GM23338 (cell line): ENCODE results near the gene CHD5. TPM values are rescaled to one million over a fixed set of nuclear protein-coding genes. Genes with fewer than 3 reads are reported as not detected.

Experiments
- ATAC-seq: fragments of 200-7000 bp; cut with Tn5 transposase; 3 replicates; pipeline ENCODE4 v1.9.1; 2020
- DNase-seq: peaks from one replicate; pipeline ENCODE4 v3.0.0-alpha.2; 2015; ENCODE audit warnings: low spot score
- H2AFZ ChIP-seq: fragments of 200-600 bp; sonication (generic); 2 replicates; pipeline ENCODE4 v1.8.0; 2016; ENCODE audit warnings: antibody characterized with exemption, mild to moderate bottlenecking, moderate library complexity
- H3F3A ChIP-seq: fragments of 200-600 bp; sonication (generic); replicated peaks from 2 replicates; pipeline ENCODE4 v1.8.0; 2017; ENCODE audit warnings: antibody characterized with exemption, mixed run types, low read depth
- H3K27ac ChIP-seq: fragments of 200-600 bp; sonication (generic); 2 replicates; pipeline ENCODE4 v1.6.1; 2016; ENCODE audit warnings: low read depth
- H3K27me3 ChIP-seq: fragments of 200-600 bp; sonication (generic); 2 replicates; pipeline ENCODE4 v1.8.0; 2016; ENCODE audit warnings: mild to moderate bottlenecking, mixed run types, moderate library complexity; ENCODE audit not compliant: insufficient read depth
- H3K36me3 ChIP-seq: fragments of 200-600 bp; sonication (generic); 2 replicates; pipeline ENCODE4 v1.8.0; 2016; ENCODE audit warnings: mild to moderate bottlenecking; ENCODE audit not compliant: insufficient read depth
- H3K4me1 ChIP-seq: fragments of 200-600 bp; sonication (generic); 2 replicates; pipeline ENCODE4 v1.8.0; 2016; ENCODE audit warnings: mild to moderate bottlenecking, moderate library complexity; ENCODE audit not compliant: insufficient read depth
- H3K4me2 ChIP-seq: fragments of 200-600 bp; sonication (generic); 2 replicates; pipeline ENCODE4 v1.7.1; 2017; ENCODE audit warnings: mixed run types
- H3K4me3 ChIP-seq: fragments of 200-600 bp; sonication (generic); 2 replicates; pipeline ENCODE4 v1.6.1; 2016; ENCODE audit warnings: mixed run types
- H3K79me2 ChIP-seq: fragments of 200-600 bp; sonication (generic); replicated peaks from 2 replicates; pipeline ENCODE4 v1.8.0; 2017; ENCODE audit warnings: mild to moderate bottlenecking; ENCODE audit not compliant: insufficient read depth
- H3K9me2 ChIP-seq: fragments of 200-600 bp; sonication (generic); 2 replicates; pipeline ENCODE4 v1.8.0; 2017; ENCODE audit not compliant: insufficient read depth
- H4K20me1 ChIP-seq: fragments of 200-600 bp; sonication (generic); replicated peaks from 2 replicates; pipeline ENCODE4 v1.8.0; 2017; ENCODE audit warnings: mild to moderate bottlenecking; ENCODE audit not compliant: insufficient read depth
- H3K27ac Mint-ChIP-seq: 2 replicates; pipeline ENCODE4 v1.8.0; 2020; ENCODE audit warnings: inconsistent platforms, mild to moderate bottlenecking, moderate library complexity, mixed read lengths
- H3K27me3 Mint-ChIP-seq: 3 replicates; pipeline ENCODE4 v1.8.0; 2022; ENCODE audit warnings: low read depth, mild to moderate bottlenecking, moderate library complexity, mixed read lengths, inconsistent platforms; ENCODE audit not compliant: insufficient read depth, poor library complexity
- H3K36me3 Mint-ChIP-seq: 3 replicates; pipeline ENCODE4 v1.8.0; 2021; ENCODE audit warnings: low read depth, mild to moderate bottlenecking, inconsistent platforms, moderate library complexity, mixed read lengths
- H3K4me1 Mint-ChIP-seq: 3 replicates; pipeline ENCODE4 v1.8.0; 2020; ENCODE audit warnings: mild to moderate bottlenecking, inconsistent platforms, mixed read lengths
- H3K4me3 Mint-ChIP-seq: 3 replicates; pipeline ENCODE4 v1.8.0; 2021; ENCODE audit warnings: moderate library complexity, mild to moderate bottlenecking, inconsistent platforms, mixed read lengths
- H3K9me3 Mint-ChIP-seq: 3 replicates; pipeline ENCODE4 v1.8.0; 2020; ENCODE audit warnings: moderate library complexity, mild to moderate bottlenecking, inconsistent platforms, mixed read lengths
- CREB1 ChIP-seq: fragments of 250-450 bp; sonication (Bioruptor Pico); IDR thresholded peaks from 2 replicates; pipeline ENCODE4 v1.5.0; 2020; ENCODE audit warnings: low read depth, mild to moderate bottlenecking, moderate library complexity
- EZH2 ChIP-seq: fragments of 200-600 bp; sonication (generic); IDR thresholded peaks from one replicate; pipeline ENCODE4 v1.8.0; 2017; ENCODE audit warnings: antibody characterized with exemption, mild to moderate bottlenecking, low read depth; ENCODE audit not compliant: unreplicated experiment
- EZH2phosphoT487 ChIP-seq: fragments of 200-600 bp; sonication (generic); IDR thresholded peaks from one replicate; pipeline ENCODE4 v1.8.1; 2018; ENCODE audit warnings: antibody characterized with exemption; ENCODE audit not compliant: unreplicated experiment
- JUNB ChIP-seq: IDR thresholded peaks from one replicate; pipeline ENCODE4 v1.6.1; 2016; ENCODE audit warnings: antibody characterized with exemption; ENCODE audit not compliant: unreplicated experiment
- NANOG ChIP-seq: IDR thresholded peaks from 2 replicates; pipeline ENCODE4 v1.6.1; 2016; ENCODE audit warnings: antibody characterized with exemption, borderline replicate concordance
- POLR2AphosphoS5 ChIP-seq: IDR thresholded peaks from 2 replicates; pipeline ENCODE4 v1.6.1; 2016; ENCODE audit warnings: antibody characterized with exemption, low read depth
- STAT1 ChIP-seq: IDR thresholded peaks from one replicate; pipeline ENCODE4 v1.6.1; 2016; ENCODE audit warnings: antibody characterized with exemption; ENCODE audit not compliant: unreplicated experiment
- ZNF114 ChIP-seq: fragments of 250-450 bp; sonication (Bioruptor Pico); IDR thresholded peaks from 2 replicates; pipeline ENCODE4 v1.5.0; 2020; ENCODE audit warnings: mild to moderate bottlenecking, moderate library complexity
- ZNF331 ChIP-seq: fragments of 250-450 bp; sonication (Bioruptor Pico); IDR thresholded peaks from 2 replicates; pipeline ENCODE4 v1.5.0; 2020; ENCODE audit warnings: low read depth, mild to moderate bottlenecking, moderate library complexity
- polyA plus RNA-seq: library from polyadenylated mRNA; unstranded; fragments of >200 nt; fragmentation: Nextera tagmentation; extraction: Ambion mirVana; gene quantifications from 2 replicates; pipeline ENCODE4 v1.2.1, GENCODE V29; 2016
- total RNA-seq: library from RNA; depleted of rRNA; stranded (reverse); fragments of >200 nt; shearing (Covaris generic); gene quantifications from 2 replicates; pipeline ENCODE4 v1.2.3, GENCODE V29; 2014
- TF ChIP-seq, protein P1 (sequence below): fragments of 250-450 bp; sonication (Bioruptor Pico); IDR thresholded peaks from 2 replicates; pipeline ENCODE4 v1.5.0; 2020; ENCODE audit warnings: mild to moderate bottlenecking, moderate library complexity
- TF ChIP-seq, protein P2 (sequence below), 2 experiments: fragments of 200-600 bp in 1 of 2; sonication (generic) in 1 of 2; conservative IDR thresholded peaks; 2 replicates each; pipeline versions ENCODE4 v1.5.1 to v1.6.1; 2016 to 2017; ENCODE audit warnings: antibody characterized with exemption in 2 of 2, low read depth in 2 of 2, mild to moderate bottlenecking in 2 of 2, moderate library complexity in 1 of 2
- TF ChIP-seq, protein P3 (sequence below): IDR thresholded peaks from one replicate; pipeline ENCODE4 v1.6.1; 2018; ENCODE audit warnings: antibody characterized with exemption; ENCODE audit not compliant: unreplicated experiment
- TF ChIP-seq, protein P4 (sequence below): IDR thresholded peaks from 2 replicates; pipeline ENCODE4 v1.6.1; 2016; ENCODE audit warnings: antibody characterized with exemption

The CHD5 gene
- total and polyA plus RNA-seq, 2 experiments from 2014 or later: 0.32 to 1.0 TPM

DNA sequence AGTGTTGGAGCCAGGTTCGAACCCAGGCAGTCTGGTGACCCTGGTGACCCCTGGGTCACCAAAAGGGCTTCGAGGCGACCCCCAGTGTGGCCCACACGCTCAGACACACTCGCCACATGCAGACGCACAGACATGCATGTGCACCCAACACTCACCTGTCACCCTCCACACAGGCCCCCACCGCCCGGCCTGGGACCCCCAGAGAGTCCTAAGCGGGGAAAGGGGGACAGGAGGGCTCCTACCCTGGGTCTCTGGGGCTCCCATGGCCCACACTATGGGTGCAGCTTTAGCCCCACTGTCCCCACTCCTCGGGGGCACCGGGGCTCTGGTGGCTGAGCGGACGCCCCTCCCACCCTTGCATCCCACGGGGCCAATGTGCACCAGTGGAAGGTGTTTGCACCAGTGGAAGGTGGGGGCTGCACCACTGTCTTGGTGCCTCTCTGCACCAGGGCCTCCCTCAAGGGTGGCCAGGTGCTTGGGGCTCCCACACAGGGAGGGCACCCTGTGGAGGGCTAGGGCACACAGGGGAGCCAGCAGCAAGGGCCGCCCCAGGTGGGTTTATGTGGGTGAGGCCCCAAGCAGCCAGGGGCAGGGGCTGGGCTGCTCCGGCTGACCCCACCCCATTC is 9.9 kb downstream of the CHD5 start:
- no peak overlapping the region for H3K27ac Mint-ChIP-seq
- peaks cover 6% of the 10 kb centered on the region for H3K27me3 Mint-ChIP-seq
- Histone ChIP-seq H3K27ac (no peak overlapping the region), H2AFZ (no peak overlapping the region), H3K4me1 (no peaks in the 10 kb centered on the region), H3K36me3 (no peaks in the 10 kb centered on the region), H3K79me2 (no peaks in the 10 kb centered on the region), H3K4me3 (no peak overlapping the region), H3K27me3 (no peaks in the 10 kb centered on the region), H3F3A (no peaks in the 10 kb centered on the region), H4K20me1 (no peaks in the 10 kb centered on the region), H3K9me2 (no peaks in the 10 kb centered on the region), H3K4me2 (no peak overlapping the region)
- H3K36me3 Mint-ChIP-seq: no peaks in the 10 kb centered on the region
- ATAC-seq: no peak
- peaks cover 3% of the 10 kb centered on the region; the same call in 2 of the 3 replicates for H3K4me1 Mint-ChIP-seq
- no peak for DNase-seq
- H3K4me3 Mint-ChIP-seq: no peak overlapping the region
- TF ChIP-seq JUNB: no peak
- TF ChIP-seq, protein P1, sequence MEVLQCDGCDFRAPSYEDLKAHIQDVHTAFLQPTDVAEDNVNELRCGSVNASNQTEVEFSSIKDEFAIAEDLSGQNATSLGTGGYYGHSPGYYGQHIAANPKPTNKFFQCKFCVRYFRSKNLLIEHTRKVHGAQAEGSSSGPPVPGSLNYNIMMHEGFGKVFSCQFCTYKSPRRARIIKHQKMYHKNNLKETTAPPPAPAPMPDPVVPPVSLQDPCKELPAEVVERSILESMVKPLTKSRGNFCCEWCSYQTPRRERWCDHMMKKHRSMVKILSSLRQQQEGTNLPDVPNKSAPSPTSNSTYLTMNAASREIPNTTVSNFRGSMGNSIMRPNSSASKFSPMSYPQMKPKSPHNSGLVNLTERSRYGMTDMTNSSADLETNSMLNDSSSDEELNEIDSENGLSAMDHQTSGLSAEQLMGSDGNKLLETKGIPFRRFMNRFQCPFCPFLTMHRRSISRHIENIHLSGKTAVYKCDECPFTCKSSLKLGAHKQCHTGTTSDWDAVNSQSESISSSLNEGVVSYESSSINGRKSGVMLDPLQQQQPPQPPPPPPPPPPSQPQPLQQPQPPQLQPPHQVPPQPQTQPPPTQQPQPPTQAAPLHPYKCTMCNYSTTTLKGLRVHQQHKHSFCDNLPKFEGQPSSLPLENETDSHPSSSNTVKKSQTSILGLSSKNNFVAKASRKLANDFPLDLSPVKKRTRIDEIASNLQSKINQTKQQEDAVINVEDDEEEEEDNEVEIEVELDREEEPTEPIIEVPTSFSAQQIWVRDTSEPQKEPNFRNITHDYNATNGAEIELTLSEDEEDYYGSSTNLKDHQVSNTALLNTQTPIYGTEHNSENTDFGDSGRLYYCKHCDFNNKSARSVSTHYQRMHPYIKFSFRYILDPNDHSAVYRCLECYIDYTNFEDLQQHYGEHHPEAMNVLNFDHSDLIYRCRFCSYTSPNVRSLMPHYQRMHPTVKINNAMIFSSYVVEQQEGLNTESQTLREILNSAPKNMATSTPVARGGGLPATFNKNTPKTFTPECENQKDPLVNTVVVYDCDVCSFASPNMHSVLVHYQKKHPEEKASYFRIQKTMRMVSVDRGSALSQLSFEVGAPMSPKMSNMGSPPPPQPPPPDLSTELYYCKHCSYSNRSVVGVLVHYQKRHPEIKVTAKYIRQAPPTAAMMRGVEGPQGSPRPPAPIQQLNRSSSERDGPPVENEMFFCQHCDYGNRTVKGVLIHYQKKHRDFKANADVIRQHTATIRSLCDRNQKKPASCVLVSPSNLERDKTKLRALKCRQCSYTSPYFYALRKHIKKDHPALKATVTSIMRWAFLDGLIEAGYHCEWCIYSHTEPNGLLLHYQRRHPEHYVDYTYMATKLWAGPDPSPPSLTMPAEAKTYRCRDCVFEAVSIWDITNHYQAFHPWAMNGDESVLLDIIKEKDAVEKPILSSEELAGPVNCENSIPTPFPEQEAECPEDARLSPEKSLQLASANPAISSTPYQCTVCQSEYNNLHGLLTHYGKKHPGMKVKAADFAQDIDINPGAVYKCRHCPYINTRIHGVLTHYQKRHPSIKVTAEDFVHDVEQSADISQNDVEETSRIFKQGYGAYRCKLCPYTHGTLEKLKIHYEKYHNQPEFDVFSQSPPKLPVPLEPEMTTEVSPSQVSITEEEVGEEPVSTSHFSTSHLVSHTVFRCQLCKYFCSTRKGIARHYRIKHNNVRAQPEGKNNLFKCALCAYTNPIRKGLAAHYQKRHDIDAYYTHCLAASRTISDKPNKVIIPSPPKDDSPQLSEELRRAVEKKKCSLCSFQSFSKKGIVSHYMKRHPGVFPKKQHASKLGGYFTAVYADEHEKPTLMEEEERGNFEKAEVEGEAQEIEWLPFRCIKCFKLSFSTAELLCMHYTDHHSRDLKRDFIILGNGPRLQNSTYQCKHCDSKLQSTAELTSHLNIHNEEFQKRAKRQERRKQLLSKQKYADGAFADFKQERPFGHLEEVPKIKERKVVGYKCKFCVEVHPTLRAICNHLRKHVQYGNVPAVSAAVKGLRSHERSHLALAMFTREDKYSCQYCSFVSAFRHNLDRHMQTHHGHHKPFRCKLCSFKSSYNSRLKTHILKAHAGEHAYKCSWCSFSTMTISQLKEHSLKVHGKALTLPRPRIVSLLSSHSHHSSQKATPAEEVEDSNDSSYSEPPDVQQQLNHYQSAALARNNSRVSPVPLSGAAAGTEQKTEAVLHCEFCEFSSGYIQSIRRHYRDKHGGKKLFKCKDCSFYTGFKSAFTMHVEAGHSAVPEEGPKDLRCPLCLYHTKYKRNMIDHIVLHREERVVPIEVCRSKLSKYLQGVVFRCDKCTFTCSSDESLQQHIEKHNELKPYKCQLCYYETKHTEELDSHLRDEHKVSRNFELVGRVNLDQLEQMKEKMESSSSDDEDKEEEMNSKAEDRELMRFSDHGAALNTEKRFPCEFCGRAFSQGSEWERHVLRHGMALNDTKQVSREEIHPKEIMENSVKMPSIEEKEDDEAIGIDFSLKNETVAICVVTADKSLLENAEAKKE (CRISPR knock-in tag): no peak
- no peak for TF ChIP-seq STAT1
- TF ChIP-seq EZH2phosphoT487: no peak
- no peak for TF ChIP-seq ZNF331
- TF ChIP-seq EZH2: no peak
- TF ChIP-seq CREB1 (CRISPR knock-in tag): no peak
- no peak for TF ChIP-seq ZNF114 (CRISPR knock-in tag)
- TF ChIP-seq, protein P2, sequence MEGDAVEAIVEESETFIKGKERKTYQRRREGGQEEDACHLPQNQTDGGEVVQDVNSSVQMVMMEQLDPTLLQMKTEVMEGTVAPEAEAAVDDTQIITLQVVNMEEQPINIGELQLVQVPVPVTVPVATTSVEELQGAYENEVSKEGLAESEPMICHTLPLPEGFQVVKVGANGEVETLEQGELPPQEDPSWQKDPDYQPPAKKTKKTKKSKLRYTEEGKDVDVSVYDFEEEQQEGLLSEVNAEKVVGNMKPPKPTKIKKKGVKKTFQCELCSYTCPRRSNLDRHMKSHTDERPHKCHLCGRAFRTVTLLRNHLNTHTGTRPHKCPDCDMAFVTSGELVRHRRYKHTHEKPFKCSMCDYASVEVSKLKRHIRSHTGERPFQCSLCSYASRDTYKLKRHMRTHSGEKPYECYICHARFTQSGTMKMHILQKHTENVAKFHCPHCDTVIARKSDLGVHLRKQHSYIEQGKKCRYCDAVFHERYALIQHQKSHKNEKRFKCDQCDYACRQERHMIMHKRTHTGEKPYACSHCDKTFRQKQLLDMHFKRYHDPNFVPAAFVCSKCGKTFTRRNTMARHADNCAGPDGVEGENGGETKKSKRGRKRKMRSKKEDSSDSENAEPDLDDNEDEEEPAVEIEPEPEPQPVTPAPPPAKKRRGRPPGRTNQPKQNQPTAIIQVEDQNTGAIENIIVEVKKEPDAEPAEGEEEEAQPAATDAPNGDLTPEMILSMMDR (conservative IDR thresholded peaks at IDR 0.05; ENCODE audit: low read depth in 2 of 2): no peak
- TF ChIP-seq, protein P3, sequence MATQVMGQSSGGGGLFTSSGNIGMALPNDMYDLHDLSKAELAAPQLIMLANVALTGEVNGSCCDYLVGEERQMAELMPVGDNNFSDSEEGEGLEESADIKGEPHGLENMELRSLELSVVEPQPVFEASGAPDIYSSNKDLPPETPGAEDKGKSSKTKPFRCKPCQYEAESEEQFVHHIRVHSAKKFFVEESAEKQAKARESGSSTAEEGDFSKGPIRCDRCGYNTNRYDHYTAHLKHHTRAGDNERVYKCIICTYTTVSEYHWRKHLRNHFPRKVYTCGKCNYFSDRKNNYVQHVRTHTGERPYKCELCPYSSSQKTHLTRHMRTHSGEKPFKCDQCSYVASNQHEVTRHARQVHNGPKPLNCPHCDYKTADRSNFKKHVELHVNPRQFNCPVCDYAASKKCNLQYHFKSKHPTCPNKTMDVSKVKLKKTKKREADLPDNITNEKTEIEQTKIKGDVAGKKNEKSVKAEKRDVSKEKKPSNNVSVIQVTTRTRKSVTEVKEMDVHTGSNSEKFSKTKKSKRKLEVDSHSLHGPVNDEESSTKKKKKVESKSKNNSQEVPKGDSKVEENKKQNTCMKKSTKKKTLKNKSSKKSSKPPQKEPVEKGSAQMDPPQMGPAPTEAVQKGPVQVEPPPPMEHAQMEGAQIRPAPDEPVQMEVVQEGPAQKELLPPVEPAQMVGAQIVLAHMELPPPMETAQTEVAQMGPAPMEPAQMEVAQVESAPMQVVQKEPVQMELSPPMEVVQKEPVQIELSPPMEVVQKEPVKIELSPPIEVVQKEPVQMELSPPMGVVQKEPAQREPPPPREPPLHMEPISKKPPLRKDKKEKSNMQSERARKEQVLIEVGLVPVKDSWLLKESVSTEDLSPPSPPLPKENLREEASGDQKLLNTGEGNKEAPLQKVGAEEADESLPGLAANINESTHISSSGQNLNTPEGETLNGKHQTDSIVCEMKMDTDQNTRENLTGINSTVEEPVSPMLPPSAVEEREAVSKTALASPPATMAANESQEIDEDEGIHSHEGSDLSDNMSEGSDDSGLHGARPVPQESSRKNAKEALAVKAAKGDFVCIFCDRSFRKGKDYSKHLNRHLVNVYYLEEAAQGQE: no peak
- no peak for TF ChIP-seq NANOG
- TF ChIP-seq, protein P4, sequence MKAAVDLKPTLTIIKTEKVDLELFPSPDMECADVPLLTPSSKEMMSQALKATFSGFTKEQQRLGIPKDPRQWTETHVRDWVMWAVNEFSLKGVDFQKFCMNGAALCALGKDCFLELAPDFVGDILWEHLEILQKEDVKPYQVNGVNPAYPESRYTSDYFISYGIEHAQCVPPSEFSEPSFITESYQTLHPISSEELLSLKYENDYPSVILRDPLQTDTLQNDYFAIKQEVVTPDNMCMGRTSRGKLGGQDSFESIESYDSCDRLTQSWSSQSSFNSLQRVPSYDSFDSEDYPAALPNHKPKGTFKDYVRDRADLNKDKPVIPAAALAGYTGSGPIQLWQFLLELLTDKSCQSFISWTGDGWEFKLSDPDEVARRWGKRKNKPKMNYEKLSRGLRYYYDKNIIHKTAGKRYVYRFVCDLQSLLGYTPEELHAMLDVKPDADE: no peak
- TF ChIP-seq POLR2AphosphoS5: no peak
- H3K9me3 Mint-ChIP-seq: no peaks in the 10 kb centered on the region
